ENCODE data around the gene LHFPL6. TPM values are rescaled to one million over a fixed set of nuclear protein-coding genes. Genes with fewer than 3 reads are reported as not detected.

LHFPL6 gene
- total and polyA plus RNA-seq, 9 of the 15 experiments (the other 6 are each of a cell fraction or from before 2014, with no cell fraction given): 0.18 TPM; not detected in 8

GRCh38 chr13:39538816-39539790 is 63.9 kb downstream of the LHFPL6 start:
- POLR2A ChIA-PET: no interaction called here
- no peak for TF ChIP-seq ZBTB17 (CRISPR knock-in tag; IDR thresholded peaks at IDR 0.05)
- no peak for TF ChIP-seq USF1 (CRISPR knock-in tag; IDR thresholded peaks at IDR 0.05)
- no peak for TF ChIP-seq ZNF586 (CRISPR knock-in tag; conservative IDR thresholded peaks at IDR 0.05)
- no peak for TF ChIP-seq PTBP1 (IDR thresholded peaks at IDR 0.05; ENCODE audit: low read depth, low read length)
- TF ChIP-seq POU5F1 (IDR thresholded peaks at IDR 0.05; ENCODE audit: borderline replicate concordance, low read depth, low read length, partially characterized antibody): no peak
- no peak for TF ChIP-seq CREB3L1 (IDR thresholded peaks at IDR 0.05; ENCODE audit: borderline replicate concordance, low read depth)
- TF ChIP-seq BACH1 (tag; IDR thresholded peaks at IDR 0.05): no peak
- TF ChIP-seq TEAD4 (IDR thresholded peaks at IDR 0.05; ENCODE audit: low read length): no peak
- no peak for TF ChIP-seq TEAD4 (CRISPR knock-in tag; IDR thresholded peaks at IDR 0.05; ENCODE audit: borderline replicate concordance)
- TF ChIP-seq, protein P1, sequence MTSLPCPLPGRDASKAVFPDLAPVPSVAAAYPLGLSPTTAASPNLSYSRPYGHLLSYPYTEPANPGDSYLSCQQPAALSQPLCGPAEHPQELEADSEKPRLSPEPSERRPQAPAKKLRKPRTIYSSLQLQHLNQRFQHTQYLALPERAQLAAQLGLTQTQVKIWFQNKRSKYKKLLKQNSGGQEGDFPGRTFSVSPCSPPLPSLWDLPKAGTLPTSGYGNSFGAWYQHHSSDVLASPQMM (CRISPR knock-in tag; IDR thresholded peaks at IDR 0.05): no peak
- TF ChIP-seq MXI1 (IDR thresholded peaks at IDR 0.05; ENCODE audit: low read depth, low read length): no peak
- TF ChIP-seq, protein P2, sequence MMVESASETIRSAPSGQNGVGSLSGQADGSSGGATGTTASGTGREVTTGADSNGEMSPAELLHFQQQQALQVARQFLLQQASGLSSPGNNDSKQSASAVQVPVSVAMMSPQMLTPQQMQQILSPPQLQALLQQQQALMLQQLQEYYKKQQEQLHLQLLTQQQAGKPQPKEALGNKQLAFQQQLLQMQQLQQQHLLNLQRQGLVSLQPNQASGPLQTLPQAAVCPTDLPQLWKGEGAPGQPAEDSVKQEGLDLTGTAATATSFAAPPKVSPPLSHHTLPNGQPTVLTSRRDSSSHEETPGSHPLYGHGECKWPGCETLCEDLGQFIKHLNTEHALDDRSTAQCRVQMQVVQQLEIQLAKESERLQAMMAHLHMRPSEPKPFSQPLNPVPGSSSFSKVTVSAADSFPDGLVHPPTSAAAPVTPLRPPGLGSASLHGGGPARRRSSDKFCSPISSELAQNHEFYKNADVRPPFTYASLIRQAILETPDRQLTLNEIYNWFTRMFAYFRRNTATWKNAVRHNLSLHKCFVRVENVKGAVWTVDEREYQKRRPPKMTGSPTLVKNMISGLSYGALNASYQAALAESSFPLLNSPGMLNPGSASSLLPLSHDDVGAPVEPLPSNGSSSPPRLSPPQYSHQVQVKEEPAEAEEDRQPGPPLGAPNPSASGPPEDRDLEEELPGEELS (CRISPR knock-in tag; IDR thresholded peaks at IDR 0.05; ENCODE audit: borderline replicate concordance): no peak
- TF ChIP-seq NCOR1 (IDR thresholded peaks at IDR 0.05): no peak
- TF ChIP-seq MTF1 (CRISPR knock-in tag; IDR thresholded peaks at IDR 0.05; ENCODE audit: borderline replicate concordance): no peak
- TF ChIP-seq CREM (IDR thresholded peaks at IDR 0.05; ENCODE audit: low read depth): no peak
- no peak for TF ChIP-seq TFAM (CRISPR knock-in tag; conservative IDR thresholded peaks at IDR 0.05)
- TF ChIP-seq ETV6 (IDR thresholded peaks at IDR 0.05; ENCODE audit: borderline replicate concordance in 1 of 2, low read depth in 2 of 2, low read length in 1 of 2): no peak
- TF ChIP-seq ETV6 (CRISPR knock-in tag; IDR thresholded peaks at IDR 0.05; ENCODE audit: borderline replicate concordance): no peak

More at GRCh38 chr13:39538816-39539790, 63.9 kb downstream of the LHFPL6 start:
- H3K9ac ChIP-seq (ENCODE audit: insufficient read depth in 1 of 2, low read depth in 2 of 2, low read length in 2 of 2): no peak overlapping the region
- no peaks in the 10 kb centered on the region for H3K36me3 ChIP-seq (ENCODE audit: control insufficient read depth, insufficient read depth, low read length)
- no peaks in the 10 kb centered on the region for H4K20me1 ChIP-seq (replicated peaks; ENCODE audit: control insufficient read depth, insufficient read depth, low read length)
- H3K9me3 ChIP-seq (replicated peaks; ENCODE audit: control insufficient read depth, insufficient read depth, low read depth, low read length): no peaks in the 10 kb centered on the region
- in situ Hi-C loops (cut with MboI) (no loop called here), intact Hi-C loops (cut with micrococcal nuclease) (no loop called here)
- H3K27me3 ChIP-seq (ENCODE audit: control insufficient read depth in 2 of 2, insufficient read depth in 2 of 2, low read length in 2 of 2): no peaks in the 10 kb centered on the region
- no peaks in the 10 kb centered on the region for H3K79me2 ChIP-seq (ENCODE audit: control insufficient read depth, insufficient read depth, low read length)
- DNase-seq (ENCODE audit: extremely low read depth in 1 of 4, low spot score in 3 of 4): no peak
- no peaks in the 10 kb centered on the region for H3K9me1 ChIP-seq (ENCODE audit: control insufficient read depth, insufficient read depth, low read length)
- no peak overlapping the region for H2AFZ ChIP-seq (ENCODE audit: low read depth, low read length)
- H3K4me3 ChIP-seq: no peak overlapping the region
- BruUV-seq (replicated peaks): no TSS peak
- no peak for ATAC-seq
- no peak overlapping the region for H3K4me2 ChIP-seq (ENCODE audit: insufficient read depth, low read length)
- CTCF ChIA-PET (ENCODE audit: low intra/inter-chr PET ratio): no interaction called here
- H3K27ac ChIP-seq (ENCODE audit: extremely low read depth, low read depth, low read length): no peak overlapping the region
- no peaks in the 10 kb centered on the region for H3K4me1 ChIP-seq (replicated peaks in 1 of 2; ENCODE audit: control insufficient read depth in 2 of 2, insufficient read depth in 2 of 2, low read length in 2 of 2)
- 3% methylated on average over 8 of the region's 8 CpGs for WGBS (ENCODE audit: insufficient coverage, low coverage, missing lambda C conversion rate)
- no peak for FAIRE-seq
